Neutrophil (primary cell): ENCODE data around the gene NDUFA3.

Source experiments
- H3K27ac ChIP-seq: fragments of 200-600 bp; sonication (generic); 2 replicates; pipeline ENCODE4 v1.5.1; 2016; ENCODE audit warnings: mild to moderate bottlenecking, moderate library complexity
- H3K27me3 ChIP-seq: fragments of 200-600 bp; sonication (generic); 2 replicates; pipeline ENCODE4 v1.6.0; 2016; ENCODE audit warnings: mild to moderate bottlenecking
- H3K36me3 ChIP-seq: fragments of 200-600 bp; sonication (generic); 2 replicates; pipeline ENCODE4 v1.5.1; 2017
- H3K4me1 ChIP-seq, 2 experiments: fragments of 200-600 bp in 1 of 2; sonication (generic) in 1 of 2; 1 replicate in 1 of 2; 2 replicates in 1 of 2; pipeline versions ENCODE4 v1.5.1 to v1.6.1; 2013 to 2016; ENCODE audit warnings: low read depth in 1 of 2, low read length in 1 of 2, mild to moderate bottlenecking in 1 of 2, moderate library complexity in 1 of 2; ENCODE audit not compliant: control insufficient read depth in 1 of 2, insufficient read depth in 1 of 2
- H3K4me3 ChIP-seq, 2 experiments: fragments of 200-600 bp in 1 of 2; sonication (generic) in 1 of 2; 1 replicate in 1 of 2; 2 replicates in 1 of 2; pipeline ENCODE4 v1.5.1; 2013 to 2016; ENCODE audit warnings: low read depth in 1 of 2, low read length in 1 of 2, mild to moderate bottlenecking in 1 of 2, moderate library complexity in 1 of 2
- H3K9me3 ChIP-seq: fragments of 200-600 bp; sonication (generic); 2 replicates; pipeline ENCODE4 v1.5.1; 2016
- CTCF ChIP-seq: fragments of 200-600 bp; sonication (generic); IDR thresholded peaks from 2 replicates; pipeline ENCODE4 v1.5.1; 2016; ENCODE audit warnings: antibody characterized with exemption

NDUFA3 gene

DNA sequence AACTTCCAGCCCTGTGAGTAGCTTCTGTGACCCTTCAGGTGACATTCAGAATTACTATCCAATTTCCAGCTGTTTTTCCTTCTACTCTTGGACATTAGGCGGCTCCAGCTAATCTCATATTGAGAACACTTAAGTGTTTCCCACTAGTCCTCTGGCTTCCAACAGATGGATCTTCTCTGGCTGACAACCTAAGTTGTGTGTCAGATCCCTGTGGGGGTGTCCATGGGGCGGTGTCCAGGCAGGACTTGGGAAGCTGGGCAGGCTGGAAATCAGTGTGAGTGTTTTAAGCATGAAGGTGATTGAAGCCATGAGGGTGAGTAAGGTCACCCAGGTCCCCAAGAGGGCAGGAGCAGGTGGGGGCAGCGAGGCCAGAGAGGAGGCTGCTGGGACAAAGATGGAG lies 45.0 kb downstream of the NDUFA3 start:
- Histone ChIP-seq H3K36me3 (peaks cover 100% of the 10 kb centered on the region), H3K4me3 (no peak overlapping the region), H3K4me1 (peaks cover 4% of the 10 kb centered on the region in 2 experiments), H3K27me3 (no peaks in the 10 kb centered on the region), H3K27ac (no peak overlapping the region), H3K9me3 (no peaks in the 10 kb centered on the region)
- no peak for TF ChIP-seq CTCF

DNA sequence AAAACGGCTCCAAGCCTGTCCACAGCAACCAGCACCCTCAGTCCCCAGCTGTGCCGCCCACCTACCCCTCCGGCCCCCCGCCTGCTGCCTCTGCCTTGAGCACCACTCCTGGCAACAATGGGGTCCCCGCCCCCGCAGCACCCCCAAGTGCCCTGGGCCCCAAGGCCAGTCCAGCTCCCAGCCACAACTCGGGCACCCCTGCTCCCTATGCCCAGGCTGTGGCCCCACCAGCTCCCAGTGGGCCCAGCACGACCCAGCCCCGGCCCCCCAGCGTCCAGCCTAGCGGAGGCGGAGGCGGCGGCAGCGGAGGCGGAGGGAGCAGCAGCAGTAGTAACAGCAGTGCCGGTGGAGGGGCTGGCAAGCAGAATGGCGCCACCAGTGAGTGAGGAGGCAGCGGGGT lies 45.5 kb downstream of the NDUFA3 start:
- Histone ChIP-seq H3K36me3 (peaks cover 100% of the 10 kb centered on the region), H3K27ac (no peak overlapping the region), H3K4me3 (no peak overlapping the region), H3K4me1 (peaks cover 4% of the 10 kb centered on the region in 2 experiments), H3K9me3 (no peaks in the 10 kb centered on the region), H3K27me3 (no peaks in the 10 kb centered on the region)
- no peak for TF ChIP-seq CTCF

GRCh38 chr19:54149021-54149812 lies 46.6 kb downstream of the NDUFA3 start:
- Histone ChIP-seq H3K27ac (no peak overlapping the region), H3K36me3 (peaks cover 100% of the 10 kb centered on the region)

DNA sequence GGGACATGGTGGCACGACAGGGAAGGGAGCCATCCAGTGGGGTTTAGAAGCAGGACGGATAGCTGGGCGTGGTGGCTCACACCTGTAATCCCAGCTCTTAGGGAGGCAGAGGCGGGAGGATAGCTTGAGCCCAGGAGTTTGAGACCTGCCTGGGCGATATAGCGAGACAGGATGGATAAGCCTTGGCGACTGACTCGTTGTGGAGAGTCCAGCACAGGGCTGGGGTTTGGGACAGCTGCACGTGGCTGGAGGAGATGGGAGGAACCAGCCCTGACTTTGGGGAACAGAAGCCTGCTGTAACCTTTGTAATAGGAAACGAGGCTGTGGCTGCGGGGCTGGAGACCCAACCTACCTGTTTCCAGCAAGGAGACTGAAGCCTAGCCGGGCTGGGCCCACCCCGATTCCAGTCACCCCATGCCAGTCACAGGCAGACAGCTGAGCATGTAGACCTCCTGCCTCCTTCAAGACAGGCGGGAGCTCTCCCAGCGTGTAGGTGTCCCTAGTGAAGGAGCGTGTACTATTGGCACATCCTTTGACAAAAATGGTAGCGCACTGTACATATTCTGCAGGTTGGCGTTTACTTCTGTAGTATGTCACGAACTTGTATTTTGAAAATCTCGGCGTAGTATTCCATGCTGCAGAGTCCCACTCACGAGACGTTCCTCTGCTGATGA lies 48.8 kb downstream of the NDUFA3 start:
- no peak for TF ChIP-seq CTCF
- Histone ChIP-seq H3K27ac (no peak overlapping the region), H3K27me3 (no peaks in the 10 kb centered on the region), H3K36me3 (peaks cover 100% of the 10 kb centered on the region), H3K9me3 (no peaks in the 10 kb centered on the region), H3K4me3 (no peak overlapping the region), H3K4me1 (peaks cover 4% of the 10 kb centered on the region in 2 experiments)

More at GRCh38 chr19:54149021-54149812, 46.6 kb downstream of the NDUFA3 start:
- Histone ChIP-seq H3K4me1 (peaks cover 4% of the 10 kb centered on the region in 2 experiments), H3K27me3 (no peaks in the 10 kb centered on the region), H3K4me3 (no peak overlapping the region), H3K9me3 (no peaks in the 10 kb centered on the region)
- no peak for TF ChIP-seq CTCF

- Histone ChIP-seq H3K4me1 (peaks cover 4% of the 10 kb centered on the region in 2 experiments), H3K27me3 (no peaks in the 10 kb centered on the region), H3K4me3 (no peak overlapping the region), H3K9me3 (no peaks in the 10 kb centered on the region), H3K36me3 (peaks cover 100% of the 10 kb centered on the region), H3K27ac (no peak overlapping the region)
- no peak for TF ChIP-seq CTCF
These were observed 49.6 kb downstream of the NDUFA3 start for GRCh38 chr19:54152267-54152666.
